GM18505 (cell line): ENCODE data around the gene JMJD7.
"Not testable (repeated sequence)": the region's sequence is repeated elsewhere in the genome, so short reads cannot be mapped to it uniquely, and the experiment has no call there.

Source experiments
- ATAC-seq: cut with Tn5 transposase; IDR thresholded peaks from one replicate; pipeline ENCODE4 v1.9.1; 2021; ENCODE audit not compliant: unreplicated experiment
- POLR2A ChIP-seq: IDR thresholded peaks from 4 replicates; pipeline ENCODE4 v1.6.1; 2011; ENCODE audit warnings: borderline replicate concordance; ENCODE audit not compliant: insufficient read depth, insufficient read length; ENCODE audit errors: extremely low read depth

JMJD7 gene

GRCh38 chr15:41820791-41821423, 7.0 kb upstream of the JMJD7 start:
- ATAC-seq: no peak
- TF ChIP-seq POLR2A: no peak

GRCh38 chr15:41821831-41822230, 6.1 kb upstream of the JMJD7 start:
- no peak for ATAC-seq
- no peak for TF ChIP-seq POLR2A

- no peak for TF ChIP-seq POLR2A
- no peak for ATAC-seq
These were observed 5.4 kb upstream of the JMJD7 start for GRCh38 chr15:41822471-41822870.

- TF ChIP-seq POLR2A: no peak
- ATAC-seq: no peak
These were observed 4.9 kb upstream of the JMJD7 start for GRCh38 chr15:41822957-41823356.

GRCh38 chr15:41823502-41823901, 4.4 kb upstream of the JMJD7 start:
- ATAC-seq: no peak
- no peak for TF ChIP-seq POLR2A

DNA sequence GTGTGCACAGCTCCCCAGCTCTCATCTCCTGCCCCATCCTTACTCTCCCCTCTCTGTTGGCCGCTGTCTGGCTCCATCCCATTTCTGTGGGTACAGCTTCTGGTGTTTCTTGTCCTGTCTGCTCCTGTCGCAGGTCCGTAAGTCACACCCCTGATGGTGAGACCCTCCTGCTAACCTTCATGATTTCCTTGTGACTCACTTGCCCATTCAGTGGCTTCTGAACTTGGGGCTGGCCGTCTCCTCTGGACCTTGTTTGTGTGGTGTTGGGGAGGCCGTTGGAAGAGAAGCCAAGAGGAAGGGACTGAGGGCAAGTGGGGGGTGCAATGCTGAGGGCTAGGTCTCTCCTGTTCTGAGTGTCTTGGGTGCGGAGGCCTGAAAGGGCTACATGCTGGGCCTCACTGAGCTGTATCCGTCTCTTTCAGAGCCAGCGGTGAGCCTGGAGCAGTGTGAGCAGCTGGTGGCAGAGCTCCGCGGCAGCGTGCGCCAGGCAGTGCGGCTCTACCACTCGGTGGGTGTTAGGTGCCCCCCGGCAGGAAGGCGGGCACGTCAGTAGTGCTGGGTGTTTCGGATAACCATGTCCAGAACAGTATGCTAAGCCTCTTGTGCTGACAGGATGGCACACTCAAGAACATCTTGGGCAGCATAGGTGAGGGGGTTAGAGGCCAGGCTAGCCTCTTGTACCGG, 3.7 kb upstream of the JMJD7 start:
- no peak for ATAC-seq
- no peak for TF ChIP-seq POLR2A

- no peak for TF ChIP-seq POLR2A
- ATAC-seq: no peak
These were observed 2.7 kb upstream of the JMJD7 start for GRCh38 chr15:41825145-41825544.

- no peak for TF ChIP-seq POLR2A
- ATAC-seq: no peak
These were observed 2.0 kb upstream of the JMJD7 start for GRCh38 chr15:41825572-41826535.

- no peak for TF ChIP-seq POLR2A
- no peak for ATAC-seq
These were observed 507 bp upstream of the JMJD7 start for GRCh38 chr15:41827290-41827879.

DNA sequence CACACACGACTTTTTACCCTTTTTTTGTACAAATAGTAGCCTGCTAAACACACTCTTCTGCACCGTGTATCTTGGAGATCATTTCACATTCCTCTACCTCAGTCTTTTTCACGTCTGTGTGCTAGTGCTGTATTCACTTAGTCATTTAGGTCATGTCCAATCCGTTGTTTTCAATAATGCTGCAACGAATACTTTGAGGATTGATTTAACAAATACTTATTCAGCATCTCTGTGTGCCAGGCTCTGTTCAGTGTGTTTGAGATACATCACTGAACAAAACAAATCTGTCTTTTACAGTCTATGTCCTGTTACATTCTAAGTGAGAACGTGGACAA, 882 bp downstream of the JMJD7 start:
- ATAC-seq: no peak
- TF ChIP-seq POLR2A: no peak

- no peak for ATAC-seq
- TF ChIP-seq POLR2A: no peak
These were observed 2.2 kb downstream of the JMJD7 start for GRCh38 chr15:41829959-41830646.

DNA sequence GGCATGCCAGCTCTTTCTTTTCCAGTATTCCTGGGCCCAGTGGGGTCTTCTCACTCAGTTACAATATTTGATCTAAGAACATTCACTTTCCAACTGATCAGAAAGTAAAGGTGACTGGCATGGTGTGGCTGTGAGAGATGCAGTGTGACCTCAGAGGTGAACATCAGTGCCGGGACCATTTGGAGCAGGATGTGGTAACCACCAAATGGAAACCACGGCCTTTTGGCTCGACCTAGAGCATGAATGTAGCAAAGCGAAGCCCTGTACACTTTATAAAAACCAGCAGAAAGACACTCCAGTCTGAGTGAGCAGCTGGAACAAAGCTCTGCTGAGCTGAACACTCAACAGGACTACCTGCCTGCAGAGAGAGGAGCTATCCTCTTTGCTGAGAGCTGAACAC, 3.4 kb downstream of the JMJD7 start:
- ATAC-seq: not testable (repeated sequence)

DNA sequence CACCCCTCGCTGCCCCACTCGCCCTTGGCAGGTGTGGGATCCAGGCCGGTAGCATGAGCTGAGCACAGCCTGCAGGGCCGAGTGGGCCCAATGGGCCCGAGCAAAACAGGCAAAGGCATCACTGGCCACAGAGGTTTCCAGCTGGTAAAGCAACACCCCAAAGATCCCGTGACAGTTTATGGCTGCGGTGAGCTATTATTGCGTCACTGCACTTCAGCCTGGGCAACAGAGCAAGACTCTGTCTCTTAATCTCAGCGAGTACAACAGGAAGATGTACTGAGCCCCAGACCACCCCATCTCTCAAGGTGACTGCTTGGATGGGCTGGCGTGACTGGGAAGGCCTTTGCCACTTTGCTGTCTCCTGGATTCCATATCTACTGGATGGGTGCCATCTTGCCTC, 4.3 kb downstream of the JMJD7 start:
- ATAC-seq: no peak
- TF ChIP-seq POLR2A: no peak

- TF ChIP-seq POLR2A: no peak
- no peak for ATAC-seq
These were observed 5.0 kb downstream of the JMJD7 start for GRCh38 chr15:41832875-41833274.

DNA sequence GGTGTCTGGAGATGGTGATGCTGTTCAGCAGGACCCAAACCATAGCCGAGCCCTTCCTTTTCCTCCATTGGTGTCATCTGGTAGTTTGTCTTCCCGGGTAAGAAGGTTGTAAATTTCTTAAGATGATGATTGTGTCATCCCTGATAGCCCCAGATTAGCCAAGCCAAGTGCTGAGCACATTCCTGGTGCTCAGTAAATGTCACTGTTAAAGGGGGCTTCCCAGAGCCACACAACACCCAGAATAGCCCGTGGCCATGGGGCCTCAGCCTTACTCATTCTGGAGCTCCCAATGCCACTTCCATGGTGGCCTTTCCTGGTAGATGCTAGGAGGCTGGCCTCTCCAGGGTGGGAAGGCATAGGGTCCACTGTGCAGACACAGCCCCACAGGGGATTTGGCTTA, 6.2 kb downstream of the JMJD7 start:
- no peak for TF ChIP-seq POLR2A
- no peak for ATAC-seq
